AG04449 (cell line): ENCODE data around the gene ABCC6.
"Not testable (repeated sequence)": the region's sequence is repeated elsewhere in the genome, so short reads cannot be mapped to it uniquely, and the experiment has no call there.

Experiments used
- CTCF ChIA-PET: fragments of 350-600 bp; formaldehyde crosslinking; extraction: SDS; loops from one replicate; lab custom pipeline; 2021; ENCODE audit warnings: antibody characterized with exemption; lab: Yijun Ruan, JAX
- POLR2A ChIA-PET: fragments of 400-600, 350-600 bp; formaldehyde crosslinking; extraction: SDS; loops from one replicate; lab custom pipeline; 2020; ENCODE audit warnings: antibody characterized with exemption, inconsistent platforms; lab: Yijun Ruan, JAX
- DNase-seq: peaks from one replicate; pipeline ENCODE4 v3.0.0-alpha.2; 2010; ENCODE audit warnings: low read depth, low spot score
- H3K4me3 ChIP-seq: 2 replicates; pipeline ENCODE4 v1.5.1; 2011; ENCODE audit warnings: low read depth, mild to moderate bottlenecking, control low read depth, low read length

ABCC6 gene

GRCh38 chr16:16243886-16244285 is 20.6 kb upstream of the ABCC6 start:
- CTCF ChIA-PET, POLR2A ChIA-PET, DNase-seq, H3K4me3 ChIP-seq: not testable (repeated sequence)

GRCh38 chr16:16240667-16241066 is 17.4 kb upstream of the ABCC6 start:
- POLR2A ChIA-PET: not testable (repeated sequence)

GRCh38 chr16:16237738-16238137 is 14.4 kb upstream of the ABCC6 start:
- CTCF ChIA-PET, DNase-seq, POLR2A ChIA-PET, H3K4me3 ChIP-seq: not testable (repeated sequence)

More at GRCh38 chr16:16240667-16241066, 17.4 kb upstream of the ABCC6 start:
- CTCF ChIA-PET, DNase-seq, H3K4me3 ChIP-seq: not testable (repeated sequence)

GRCh38 chr16:16237071-16237470 is 13.8 kb upstream of the ABCC6 start:
- CTCF ChIA-PET, DNase-seq, H3K4me3 ChIP-seq, POLR2A ChIA-PET: not testable (repeated sequence)

GRCh38 chr16:16232692-16233061 is 9.4 kb upstream of the ABCC6 start:
- DNase-seq, POLR2A ChIA-PET, H3K4me3 ChIP-seq, CTCF ChIA-PET: not testable (repeated sequence)

- DNase-seq, POLR2A ChIA-PET, H3K4me3 ChIP-seq, CTCF ChIA-PET: not testable (repeated sequence)
Observed at GRCh38 chr16:16223662-16224241, 458 bp upstream of the ABCC6 start.

- POLR2A ChIA-PET, DNase-seq, H3K4me3 ChIP-seq, CTCF ChIA-PET: not testable (repeated sequence)
Observed at GRCh38 chr16:16221382-16221781, 1.9 kb downstream of the ABCC6 start.

- DNase-seq, CTCF ChIA-PET, POLR2A ChIA-PET: not testable (repeated sequence)
Observed at GRCh38 chr16:16220449-16220848, 2.8 kb downstream of the ABCC6 start.

GRCh38 chr16:16218787-16219186 is 4.5 kb downstream of the ABCC6 start:
- CTCF ChIA-PET, H3K4me3 ChIP-seq, DNase-seq, POLR2A ChIA-PET: not testable (repeated sequence)

More at GRCh38 chr16:16220449-16220848, 2.8 kb downstream of the ABCC6 start:
- H3K4me3 ChIP-seq: not testable (repeated sequence)

GRCh38 chr16:16218349-16218748 is 4.9 kb downstream of the ABCC6 start:
- H3K4me3 ChIP-seq, POLR2A ChIA-PET, DNase-seq, CTCF ChIA-PET: not testable (repeated sequence)

GRCh38 chr16:16213863-16214293 is 9.4 kb downstream of the ABCC6 start:
- DNase-seq, POLR2A ChIA-PET, CTCF ChIA-PET, H3K4me3 ChIP-seq: not testable (repeated sequence)

GRCh38 chr16:16211404-16211803 is 11.9 kb downstream of the ABCC6 start:
- CTCF ChIA-PET, POLR2A ChIA-PET, DNase-seq, H3K4me3 ChIP-seq: not testable (repeated sequence)

GRCh38 chr16:16208461-16208860 is 14.8 kb downstream of the ABCC6 start:
- DNase-seq, CTCF ChIA-PET, POLR2A ChIA-PET, H3K4me3 ChIP-seq: not testable (repeated sequence)

- POLR2A ChIA-PET, DNase-seq, H3K4me3 ChIP-seq, CTCF ChIA-PET: not testable (repeated sequence)
Observed at GRCh38 chr16:16207787-16208334, 15.4 kb downstream of the ABCC6 start.

- H3K4me3 ChIP-seq, CTCF ChIA-PET, POLR2A ChIA-PET, DNase-seq: not testable (repeated sequence)
Observed at GRCh38 chr16:16207097-16207786, 16.1 kb downstream of the ABCC6 start.

- CTCF ChIA-PET, H3K4me3 ChIP-seq, POLR2A ChIA-PET, DNase-seq: not testable (repeated sequence)
Observed at GRCh38 chr16:16205864-16206263, 17.4 kb downstream of the ABCC6 start.

- CTCF ChIA-PET, H3K4me3 ChIP-seq, POLR2A ChIA-PET, DNase-seq: not testable (repeated sequence)
Observed at GRCh38 chr16:16204552-16204951, 18.7 kb downstream of the ABCC6 start.
